Stimulated activated CD4-positive, alpha-beta T cell treated with anti-CD3 and anti-CD28 coated beads, Interleukin-1b, Interleukin-23, amount 100 ng/mL, for 48 hours (primary cell): Measurements from ENCODE around the gene ABCA8.
"Not testable (repeated sequence)": the region's sequence is repeated elsewhere in the genome, so short reads cannot be mapped to it uniquely, and the experiment has no call there.

ENCODE experiments used
- DNase-seq: peaks from one replicate; pipeline ENCODE4 v3.0.0-alpha.2; 2020

ABCA8 gene

GRCh38 chr17:68865584-68865983, 89.6 kb downstream of the ABCA8 start:
- no peak for DNase-seq

- DNase-seq: no peak
Measured at GRCh38 chr17:68863091-68863652, 92.0 kb downstream of the ABCA8 start.

GRCh38 chr17:68861602-68862001, 93.6 kb downstream of the ABCA8 start:
- no peak for DNase-seq

- DNase-seq: no peak
Measured at GRCh38 chr17:68860941-68861340, 94.3 kb downstream of the ABCA8 start.

- no peak for DNase-seq
Measured at GRCh38 chr17:68854452-68854851, 100.7 kb downstream of the ABCA8 start.

- DNase-seq: no peak
Measured at GRCh38 chr17:68853439-68853838, 101.8 kb downstream of the ABCA8 start.

- DNase-seq: no peak
Measured at GRCh38 chr17:68853036-68853435, 102.2 kb downstream of the ABCA8 start.

- no peak for DNase-seq
Measured at GRCh38 chr17:68851890-68852289, 103.3 kb downstream of the ABCA8 start.

- DNase-seq: no peak
Measured at GRCh38 chr17:68850749-68851510, 104.3 kb downstream of the ABCA8 start.

- no peak for DNase-seq
Measured at GRCh38 chr17:68849673-68850610, 105.2 kb downstream of the ABCA8 start.

GRCh38 chr17:68847711-68848110, 107.5 kb downstream of the ABCA8 start:
- no peak for DNase-seq

- no peak for DNase-seq
Measured at GRCh38 chr17:68843522-68843921, 111.7 kb downstream of the ABCA8 start.

GRCh38 chr17:68840073-68840472, 115.1 kb downstream of the ABCA8 start:
- DNase-seq: no peak

GRCh38 chr17:68835071-68835470, 120.1 kb downstream of the ABCA8 start:
- no peak for DNase-seq

GRCh38 chr17:68834328-68834836, 120.8 kb downstream of the ABCA8 start:
- DNase-seq: no peak

- no peak for DNase-seq
Measured at GRCh38 chr17:68832109-68832802, 122.9 kb downstream of the ABCA8 start.

GRCh38 chr17:68831170-68831569, 124.0 kb downstream of the ABCA8 start:
- DNase-seq: no peak

- DNase-seq: no peak
Measured at GRCh38 chr17:68830313-68830712, 124.9 kb downstream of the ABCA8 start.

- DNase-seq: no peak
Measured at GRCh38 chr17:68829211-68829610, 126.0 kb downstream of the ABCA8 start.

GRCh38 chr17:68824707-68825106, 130.5 kb downstream of the ABCA8 start:
- DNase-seq: no peak

- not testable (repeated sequence) for DNase-seq
Measured at GRCh38 chr17:68824185-68824584, 131.0 kb downstream of the ABCA8 start.

- no peak for DNase-seq
Measured at GRCh38 chr17:68822719-68823289, 132.4 kb downstream of the ABCA8 start.
